Measurements from ENCODE around the gene COA8.

The COA8 gene

DNA sequence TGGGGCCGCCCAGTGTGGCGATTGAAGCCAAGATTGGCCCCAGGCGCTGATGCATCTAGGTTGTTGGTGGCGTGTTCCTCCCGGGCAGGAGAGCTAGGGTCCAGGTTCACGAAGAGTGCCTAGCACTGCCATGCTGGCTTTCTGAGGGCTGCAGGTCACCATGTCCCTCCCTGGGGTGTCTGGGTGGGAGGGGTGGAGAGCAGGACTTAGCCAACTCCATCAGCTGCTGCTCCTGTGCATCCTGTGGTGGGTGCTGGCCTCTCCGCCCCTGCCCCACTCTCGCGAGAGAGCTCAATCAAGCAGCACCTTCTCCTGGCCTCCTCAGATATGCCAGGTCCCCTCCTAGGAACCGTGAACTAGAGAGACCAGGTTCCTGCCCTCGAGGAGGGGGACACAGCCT, 31.9 kb upstream of the COA8 start:
- peaks cover 40% of the 10 kb centered on the region for H3K4me1 Mint-ChIP-seq

DNA sequence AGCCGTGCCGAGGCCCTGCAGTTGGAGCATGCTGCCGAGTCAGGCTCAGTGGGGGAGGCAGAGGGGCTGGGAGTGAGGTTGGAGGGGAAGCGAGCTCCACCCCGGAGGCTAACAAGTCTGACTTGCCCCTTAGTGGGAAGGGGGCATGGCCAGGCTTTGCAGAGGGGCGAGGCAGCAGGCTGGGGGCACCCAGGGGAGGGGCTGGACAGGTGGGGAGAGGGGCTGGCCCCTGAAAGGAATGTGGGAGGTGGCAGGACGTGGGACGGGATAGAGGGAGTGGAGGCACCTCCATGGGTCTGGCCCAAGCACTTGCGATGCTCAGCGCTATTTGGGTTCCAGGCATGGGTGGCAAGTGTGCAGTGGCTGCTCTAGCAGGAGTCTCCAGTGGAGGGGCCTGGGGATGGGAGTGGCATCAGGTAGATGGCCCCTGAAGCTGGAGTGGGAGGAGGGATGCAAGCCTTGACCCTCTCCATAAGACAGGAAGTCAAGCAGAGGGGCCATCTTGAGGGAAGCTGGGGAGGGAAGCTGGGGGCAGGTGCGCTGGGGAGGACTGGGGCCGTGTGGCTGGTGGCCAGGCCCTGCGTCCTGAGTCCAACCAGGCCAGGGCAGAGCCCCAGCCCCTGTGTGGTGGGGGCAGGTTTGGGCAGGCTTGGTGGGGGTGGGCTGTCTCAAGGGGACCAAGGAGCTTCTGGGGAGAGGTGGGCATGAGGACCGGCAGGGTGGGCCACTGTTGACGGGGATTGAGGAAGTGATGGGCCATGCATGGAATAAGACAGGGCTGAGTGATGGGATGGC, 31.1 kb upstream of the COA8 start:
- Mint-ChIP-seq H3K36me3 (ENCODE audit: low read depth) (peaks cover 6% of the 10 kb centered on the region), H3K27me3 (peaks cover 1% of the 10 kb centered on the region), H3K9me3 (no peaks in the 10 kb centered on the region), H3K27ac (no peak overlapping the region), H3K4me1 (peaks cover 38% of the 10 kb centered on the region), H3K4me3 (no peak overlapping the region)
- ATAC-seq (no peak), DNase-seq (no peak)

More for the DNA sequence above, 31.9 kb upstream of the COA8 start:
- H3K27ac Mint-ChIP-seq = peak overlapping the region; percentile 70
- H3K27me3 Mint-ChIP-seq = peaks cover 1% of the 10 kb centered on the region
- peak overlapping the region; percentile 95 for H3K4me3 Mint-ChIP-seq
- no peak for DNase-seq
- H3K36me3 Mint-ChIP-seq (ENCODE audit: low read depth) = peaks cover 6% of the 10 kb centered on the region
- H3K9me3 Mint-ChIP-seq = no peaks in the 10 kb centered on the region
- no peak for ATAC-seq

GRCh38 chr14:103532216-103533136, 30.3 kb upstream of the COA8 start:
- no peaks in the 10 kb centered on the region for H3K9me3 Mint-ChIP-seq
- H3K27ac Mint-ChIP-seq = no peak overlapping the region
- no peak overlapping the region for H3K4me3 Mint-ChIP-seq
- peaks cover 1% of the 10 kb centered on the region for H3K27me3 Mint-ChIP-seq
- H3K36me3 Mint-ChIP-seq (ENCODE audit: low read depth) = peaks cover 6% of the 10 kb centered on the region
- peaks cover 31% of the 10 kb centered on the region for H3K4me1 Mint-ChIP-seq
- ATAC-seq (no peak), DNase-seq (no peak)

DNA sequence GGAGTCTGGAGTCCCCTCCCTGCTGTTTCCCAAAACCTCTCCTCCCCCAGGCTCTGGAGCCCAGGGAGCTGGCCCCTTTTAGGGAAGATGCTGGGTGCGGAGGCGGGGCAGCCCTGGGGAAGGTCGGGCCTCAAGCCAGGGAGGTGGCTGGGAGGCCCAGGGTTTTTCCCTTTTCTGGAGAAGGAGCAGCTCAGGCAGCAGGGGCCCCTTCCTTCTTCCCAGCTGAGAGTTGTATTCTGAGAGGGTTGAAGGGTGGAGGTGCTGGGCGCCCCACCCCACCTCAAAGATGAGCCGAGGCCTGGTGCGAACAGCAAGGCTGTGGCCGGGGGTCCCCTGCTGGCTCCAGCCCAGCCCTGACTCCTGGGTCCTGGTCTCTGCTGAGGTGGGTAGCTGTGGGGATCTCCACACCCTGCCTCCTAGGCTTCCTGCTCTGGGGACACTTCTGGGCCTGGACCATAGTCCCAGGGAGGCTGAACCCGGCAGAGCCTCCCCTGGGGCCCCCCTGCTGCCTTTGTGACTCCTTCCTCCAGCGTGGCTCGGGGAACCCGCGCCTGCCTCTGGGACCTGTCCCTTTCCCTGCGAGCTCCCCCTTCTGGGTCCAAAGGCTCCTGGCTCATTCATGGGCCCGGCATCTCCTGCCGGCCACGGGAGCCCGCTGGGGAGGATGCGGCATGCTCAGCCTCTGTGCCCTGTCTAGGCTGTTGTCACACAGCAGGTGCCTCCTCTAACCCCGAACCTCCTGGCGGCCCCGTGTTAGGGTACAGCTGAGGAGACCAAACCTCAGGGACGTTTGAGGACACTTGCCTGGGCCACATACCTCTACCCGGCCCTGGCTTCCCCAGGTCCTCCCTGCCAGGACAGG, 29.4 kb upstream of the COA8 start:
- H3K4me1 Mint-ChIP-seq = peaks cover 24% of the 10 kb centered on the region
- H3K27ac Mint-ChIP-seq = no peak overlapping the region
- H3K9me3 Mint-ChIP-seq = no peaks in the 10 kb centered on the region
- peaks cover 1% of the 10 kb centered on the region for H3K27me3 Mint-ChIP-seq
- DNase-seq = no peak
- no peak overlapping the region for H3K4me3 Mint-ChIP-seq
- no peak for ATAC-seq
- peaks cover 6% of the 10 kb centered on the region for H3K36me3 Mint-ChIP-seq (ENCODE audit: low read depth)

GRCh38 chr14:103533999-103534575, 28.7 kb upstream of the COA8 start:
- peaks cover 1% of the 10 kb centered on the region for H3K27me3 Mint-ChIP-seq
- DNase-seq (no peak), ATAC-seq (no peak)
- peaks cover 20% of the 10 kb centered on the region for H3K4me1 Mint-ChIP-seq
- H3K4me3 Mint-ChIP-seq = no peak overlapping the region
- H3K27ac Mint-ChIP-seq = no peak overlapping the region
- peaks cover 6% of the 10 kb centered on the region for H3K36me3 Mint-ChIP-seq (ENCODE audit: low read depth)
- no peaks in the 10 kb centered on the region for H3K9me3 Mint-ChIP-seq

DNA sequence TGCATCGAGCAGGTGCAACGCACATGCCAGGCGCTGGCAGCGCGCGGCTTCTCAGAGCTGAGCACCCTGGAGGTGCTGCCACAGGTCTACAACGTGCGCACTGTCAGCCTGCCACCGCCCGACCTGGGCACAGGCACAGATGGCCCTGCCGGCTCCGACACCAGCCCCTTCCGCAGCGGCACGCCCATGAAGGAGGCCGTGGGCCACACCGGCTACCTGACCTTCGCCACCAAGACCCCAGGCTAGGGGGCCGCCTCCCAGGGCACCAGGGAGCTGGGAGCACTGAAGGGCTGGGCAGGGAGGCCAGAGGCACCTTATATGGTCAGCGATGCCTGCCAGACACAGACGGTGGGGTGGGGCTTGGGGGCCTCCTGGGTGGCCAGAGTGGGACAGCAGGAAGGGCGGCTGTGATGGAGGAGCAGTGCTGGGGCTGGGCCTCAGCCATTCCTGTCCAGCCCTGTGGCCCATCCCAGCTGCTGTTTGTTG, 28.1 kb upstream of the COA8 start:
- no peak for ATAC-seq
- H3K4me1 Mint-ChIP-seq = peaks cover 18% of the 10 kb centered on the region
- H3K36me3 Mint-ChIP-seq (ENCODE audit: low read depth) = peaks cover 4% of the 10 kb centered on the region
- peaks cover 2% of the 10 kb centered on the region for H3K27me3 Mint-ChIP-seq
- H3K9me3 Mint-ChIP-seq = no peaks in the 10 kb centered on the region
- no peak overlapping the region for H3K4me3 Mint-ChIP-seq
- no peak for DNase-seq
- no peak overlapping the region for H3K27ac Mint-ChIP-seq

GRCh38 chr14:103535081-103535890, 27.5 kb upstream of the COA8 start:
- Mint-ChIP-seq H3K27ac (no peak overlapping the region), H3K27me3 (peaks cover 2% of the 10 kb centered on the region), H3K4me3 (no peak overlapping the region), H3K9me3 (no peaks in the 10 kb centered on the region), H3K36me3 (ENCODE audit: low read depth) (peaks cover under 1% of the 10 kb centered on the region), H3K4me1 (peaks cover 11% of the 10 kb centered on the region)
- DNase-seq (no peak), ATAC-seq (no peak)

- Mint-ChIP-seq H3K27me3 (peaks cover 2% of the 10 kb centered on the region), H3K36me3 (ENCODE audit: low read depth) (no peaks in the 10 kb centered on the region), H3K9me3 (no peaks in the 10 kb centered on the region), H3K27ac (no peak overlapping the region), H3K4me1 (peaks cover 5% of the 10 kb centered on the region), H3K4me3 (no peak overlapping the region)
- DNase-seq = no peak
- ATAC-seq = no peak
These were observed 26.7 kb upstream of the COA8 start for GRCh38 chr14:103535891-103536565.

DNA sequence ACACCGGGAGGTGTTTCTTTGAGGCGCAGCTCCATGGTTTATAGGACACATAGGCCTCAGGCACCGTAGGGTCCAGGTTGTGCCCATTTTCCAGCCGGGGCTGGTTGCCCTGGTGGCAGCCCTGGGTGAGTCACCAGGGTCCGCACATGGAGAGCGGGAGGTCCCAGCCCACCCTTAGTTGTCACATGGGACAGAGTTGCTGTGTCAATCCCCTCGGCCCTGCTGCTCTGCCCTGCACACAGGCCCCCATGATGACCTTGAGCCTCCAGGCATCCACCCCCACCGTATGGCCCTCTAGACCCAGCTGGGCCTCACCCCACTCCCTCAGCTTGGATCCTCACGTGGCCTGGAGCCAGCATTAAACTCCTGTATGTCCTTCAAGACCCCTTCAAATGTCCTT, 26.1 kb upstream of the COA8 start:
- DNase-seq (no peak), ATAC-seq (no peak)
- H3K4me3 Mint-ChIP-seq = no peak overlapping the region
- H3K27ac Mint-ChIP-seq = no peak overlapping the region
- no peaks in the 10 kb centered on the region for H3K36me3 Mint-ChIP-seq (ENCODE audit: low read depth)
- no peaks in the 10 kb centered on the region for H3K9me3 Mint-ChIP-seq
- peaks cover 2% of the 10 kb centered on the region for H3K27me3 Mint-ChIP-seq
- peaks cover under 1% of the 10 kb centered on the region for H3K4me1 Mint-ChIP-seq

GRCh38 chr14:103537175-103537990, 25.4 kb upstream of the COA8 start:
- H3K27ac Mint-ChIP-seq = no peak overlapping the region
- peaks cover 2% of the 10 kb centered on the region for H3K27me3 Mint-ChIP-seq
- ATAC-seq (no peak), DNase-seq (no peak)
- H3K4me3 Mint-ChIP-seq = no peak overlapping the region
- no peaks in the 10 kb centered on the region for H3K4me1 Mint-ChIP-seq
- H3K36me3 Mint-ChIP-seq (ENCODE audit: low read depth) = no peaks in the 10 kb centered on the region
- no peaks in the 10 kb centered on the region for H3K9me3 Mint-ChIP-seq

DNA sequence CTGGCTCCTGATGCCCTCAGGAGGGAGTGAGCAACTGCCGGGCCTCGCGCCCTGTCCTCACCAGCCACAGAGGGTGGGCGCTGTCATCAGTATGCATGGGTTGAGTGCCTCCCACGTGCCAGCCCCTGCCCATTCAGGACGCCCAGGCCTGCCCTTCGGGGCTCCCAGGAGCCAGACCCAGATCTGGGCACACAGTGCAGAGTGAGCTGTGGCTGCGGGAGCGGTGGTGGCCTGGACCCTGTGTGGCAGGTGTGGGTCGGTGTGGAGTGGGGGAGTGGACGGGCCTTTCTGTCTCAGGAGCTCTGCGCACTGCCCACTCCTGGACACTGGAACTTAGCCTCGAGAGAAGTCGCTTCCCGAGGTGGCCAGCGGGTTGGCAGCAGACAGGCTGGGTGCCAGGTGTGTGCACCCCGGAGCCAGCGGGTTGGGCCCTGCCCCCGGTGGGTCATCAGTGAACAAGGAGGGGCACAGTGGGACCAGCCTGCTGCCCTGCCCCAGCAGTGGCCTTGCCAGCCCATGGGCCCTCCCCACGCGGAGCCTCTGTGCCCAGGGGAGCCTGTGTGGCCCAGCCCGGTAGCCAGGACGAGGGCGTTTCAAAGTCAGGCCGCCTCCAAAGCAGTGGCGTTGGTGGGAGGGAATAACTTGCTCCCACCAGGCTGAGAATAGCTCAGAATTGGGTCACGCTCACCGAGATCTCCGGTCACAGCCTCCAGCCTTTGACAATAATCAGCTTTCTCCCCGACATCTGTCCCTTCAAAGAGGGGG, 24.3 kb upstream of the COA8 start:
- Mint-ChIP-seq H3K4me3 (no peak overlapping the region), H3K27me3 (peaks cover 2% of the 10 kb centered on the region), H3K4me1 (no peaks in the 10 kb centered on the region), H3K27ac (no peak overlapping the region), H3K36me3 (ENCODE audit: low read depth) (no peaks in the 10 kb centered on the region), H3K9me3 (no peaks in the 10 kb centered on the region)
- ATAC-seq = peak; percentile 7
- no peak for DNase-seq
